Left lung (tissue), 10 donors: ENCODE measurements around the gene RFX4. TPM values are rescaled to one million over a fixed set of nuclear protein-coding genes. Genes with fewer than 3 reads are reported as not detected.

Experiments used
- ATAC-seq: fragments of 200-7000 bp; cut with Tn5 transposase; one replicate; pipeline ENCODE4 v1.9.1; 2020; ENCODE audit warnings: moderate library complexity
- DNase-seq, 4 donors: peaks; one replicate each; pipeline ENCODE4 v3.0.0-alpha.2; 2013 to 2020
- H3K27ac ChIP-seq, 2 donors: fragments of 200-600 bp; sonication (generic) in 1 of 2; one replicate each; pipeline versions ENCODE4 v1.5.0 to v1.8.0; 2020 to 2021
- H3K27me3 ChIP-seq, 2 donors: fragments of 200-600 bp; sonication (generic) in 1 of 2; one replicate each; pipeline versions ENCODE4 v1.5.0 to v1.8.0; 2020 to 2021
- H3K36me3 ChIP-seq, 2 donors: fragments of 200-600 bp; sonication (generic) in 1 of 2; one replicate each; pipeline versions ENCODE4 v1.5.0 to v1.8.0; 2020 to 2021
- H3K4me1 ChIP-seq, 2 donors: fragments of 200-600 bp; one replicate each; pipeline ENCODE4 v1.8.0; 2021
- H3K4me3 ChIP-seq, 2 donors: fragments of 200-600 bp; sonication (generic) in 1 of 2; one replicate each; pipeline versions ENCODE4 v1.5.0 to v1.8.0; 2020 to 2021; ENCODE audit warnings: mild to moderate bottlenecking in 1 of 2
- H3K9me3 ChIP-seq, 2 donors: fragments of 200-600 bp; sonication (generic) in 1 of 2; one replicate each; pipeline versions ENCODE4 v1.5.0 to v1.8.0; 2020 to 2021
- intact Hi-C, 2 donors: fragments of 100-400 bp; cut with DNase I; formaldehyde crosslinking; loops; one replicate each; pipeline versions ENCODE4 v1.11.2 to v1.14.2; 2022
- polyA plus RNA-seq, 6 donors: library from polyadenylated mRNA; unstranded; fragments of 120-200 nt; gene quantifications; one replicate each; pipeline ENCODE4 v1.2.1, GENCODE V29; 2013; ENCODE audit not compliant: insufficient read length in 6 of 6
- total RNA-seq, 2 donors: library from RNA; stranded (reverse); fragmentation: NEBNext Ultra II Directional; extraction: Animal tissue kit (Norgen Biotek cat#: 25700); gene quantifications; one replicate each; pipeline ENCODE4 v1.2.1, GENCODE V29; 2021
- TF ChIP-seq, protein P1 (sequence below), 2 donors: fragments of 200-600 bp; sonication (generic) in 1 of 2; IDR thresholded peaks; one replicate each; pipeline versions ENCODE4 v1.5.0 to v1.8.0; 2021; ENCODE audit warnings: antibody characterized with exemption in 2 of 2
- donor health status: DM: no; HTN: yes; CAD: no.
- donor health status: DM: no; HTN: no; CAD: no.

RFX4 gene
- total and polyA plus RNA-seq, 8 donors = 0.09 TPM; not detected in 7

DNA sequence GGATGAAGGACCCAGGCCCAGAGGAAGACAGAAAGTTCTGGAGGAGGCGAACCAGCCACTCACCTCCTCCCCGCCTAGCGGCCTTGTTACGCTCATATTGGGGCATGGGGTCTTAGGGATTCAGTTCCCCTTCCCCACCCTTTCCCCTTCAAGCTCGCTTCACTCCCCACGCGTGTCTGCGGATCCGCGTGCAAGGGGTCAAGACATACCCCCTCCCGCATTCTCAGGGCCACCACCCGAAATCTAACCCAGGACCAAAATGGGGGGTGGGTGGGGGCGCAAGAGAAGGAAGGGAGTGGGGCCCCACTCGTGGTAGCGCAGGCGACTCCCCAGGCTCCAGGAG is 584 bp upstream of the RFX4 start:
- TF ChIP-seq, protein P1, sequence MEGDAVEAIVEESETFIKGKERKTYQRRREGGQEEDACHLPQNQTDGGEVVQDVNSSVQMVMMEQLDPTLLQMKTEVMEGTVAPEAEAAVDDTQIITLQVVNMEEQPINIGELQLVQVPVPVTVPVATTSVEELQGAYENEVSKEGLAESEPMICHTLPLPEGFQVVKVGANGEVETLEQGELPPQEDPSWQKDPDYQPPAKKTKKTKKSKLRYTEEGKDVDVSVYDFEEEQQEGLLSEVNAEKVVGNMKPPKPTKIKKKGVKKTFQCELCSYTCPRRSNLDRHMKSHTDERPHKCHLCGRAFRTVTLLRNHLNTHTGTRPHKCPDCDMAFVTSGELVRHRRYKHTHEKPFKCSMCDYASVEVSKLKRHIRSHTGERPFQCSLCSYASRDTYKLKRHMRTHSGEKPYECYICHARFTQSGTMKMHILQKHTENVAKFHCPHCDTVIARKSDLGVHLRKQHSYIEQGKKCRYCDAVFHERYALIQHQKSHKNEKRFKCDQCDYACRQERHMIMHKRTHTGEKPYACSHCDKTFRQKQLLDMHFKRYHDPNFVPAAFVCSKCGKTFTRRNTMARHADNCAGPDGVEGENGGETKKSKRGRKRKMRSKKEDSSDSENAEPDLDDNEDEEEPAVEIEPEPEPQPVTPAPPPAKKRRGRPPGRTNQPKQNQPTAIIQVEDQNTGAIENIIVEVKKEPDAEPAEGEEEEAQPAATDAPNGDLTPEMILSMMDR (IDR thresholded peaks at IDR 0.05) = no peak
- H3K4me1 ChIP-seq = peaks cover 8 to 44% of the 10 kb centered on the region in 2 donors
- H3K4me3 ChIP-seq = no peak overlapping the region
- DNase-seq = no peak
- intact Hi-C loops = no loop called here
- no peaks in the 10 kb centered on the region for H3K36me3 ChIP-seq
- no peaks in the 10 kb centered on the region for H3K9me3 ChIP-seq
- H3K27ac ChIP-seq = no peak overlapping the region
- ATAC-seq = no peak
- H3K27me3 ChIP-seq = peaks cover 80 to 98% of the 10 kb centered on the region in 2 donors

DNA sequence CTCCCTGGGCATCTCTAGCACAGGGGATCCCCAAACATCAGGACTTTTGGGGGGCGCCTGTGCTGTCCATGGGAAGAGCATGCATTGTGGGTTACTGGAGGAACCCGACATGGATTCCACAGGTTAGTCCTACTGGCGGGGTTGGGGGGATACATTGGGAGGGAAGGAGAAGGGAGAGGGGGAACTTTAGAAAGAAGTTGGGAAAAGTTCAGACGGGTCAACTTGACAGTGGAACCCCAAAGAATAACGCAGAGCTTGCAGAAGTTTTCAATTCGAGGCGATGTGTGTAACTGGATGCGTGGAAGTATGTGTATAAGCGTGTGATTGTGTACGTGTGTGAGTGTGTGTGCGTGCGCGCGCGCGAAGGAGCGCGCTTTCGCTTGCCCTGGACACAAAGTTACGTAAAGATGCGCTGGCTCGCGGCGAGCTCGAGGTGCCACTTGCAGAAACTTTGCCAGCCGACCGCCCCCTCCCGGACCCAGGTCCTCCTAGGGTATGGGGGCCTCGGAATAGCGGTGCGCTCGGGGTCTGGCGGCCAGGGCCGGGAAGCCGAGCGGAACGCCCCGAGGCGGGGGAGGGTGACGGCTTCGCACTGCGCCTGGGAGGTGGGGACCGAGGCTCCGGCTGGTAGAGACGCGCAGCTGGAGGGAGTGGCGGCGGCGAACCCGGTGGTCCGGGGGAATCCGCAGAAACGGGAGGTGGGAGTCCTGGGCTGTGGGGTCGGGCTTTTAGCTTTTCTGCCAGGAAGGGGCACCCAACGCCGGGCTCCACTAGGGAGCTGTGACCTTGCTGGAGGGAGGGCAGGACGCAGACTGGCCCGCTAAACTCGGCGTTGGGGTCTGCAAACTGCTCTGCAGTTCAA is 669 bp downstream of the RFX4 start:
- peak overlapping the region in 1 of 2 donors; percentile 25 for H3K4me3 ChIP-seq
- peaks cover 8 to 44% of the 10 kb centered on the region in 2 donors for H3K4me1 ChIP-seq
- intact Hi-C loops = no loop called here
- H3K36me3 ChIP-seq = no peaks in the 10 kb centered on the region
- peaks cover 93 to 100% of the 10 kb centered on the region in 2 donors for H3K27me3 ChIP-seq
- H3K27ac ChIP-seq = no peak overlapping the region
- TF ChIP-seq, protein P1 (IDR thresholded peaks at IDR 0.05) = no peak
- ATAC-seq = no peak
- no peaks in the 10 kb centered on the region for H3K9me3 ChIP-seq
- peak in 1 of 4 donors; percentile 76 for DNase-seq

DNA sequence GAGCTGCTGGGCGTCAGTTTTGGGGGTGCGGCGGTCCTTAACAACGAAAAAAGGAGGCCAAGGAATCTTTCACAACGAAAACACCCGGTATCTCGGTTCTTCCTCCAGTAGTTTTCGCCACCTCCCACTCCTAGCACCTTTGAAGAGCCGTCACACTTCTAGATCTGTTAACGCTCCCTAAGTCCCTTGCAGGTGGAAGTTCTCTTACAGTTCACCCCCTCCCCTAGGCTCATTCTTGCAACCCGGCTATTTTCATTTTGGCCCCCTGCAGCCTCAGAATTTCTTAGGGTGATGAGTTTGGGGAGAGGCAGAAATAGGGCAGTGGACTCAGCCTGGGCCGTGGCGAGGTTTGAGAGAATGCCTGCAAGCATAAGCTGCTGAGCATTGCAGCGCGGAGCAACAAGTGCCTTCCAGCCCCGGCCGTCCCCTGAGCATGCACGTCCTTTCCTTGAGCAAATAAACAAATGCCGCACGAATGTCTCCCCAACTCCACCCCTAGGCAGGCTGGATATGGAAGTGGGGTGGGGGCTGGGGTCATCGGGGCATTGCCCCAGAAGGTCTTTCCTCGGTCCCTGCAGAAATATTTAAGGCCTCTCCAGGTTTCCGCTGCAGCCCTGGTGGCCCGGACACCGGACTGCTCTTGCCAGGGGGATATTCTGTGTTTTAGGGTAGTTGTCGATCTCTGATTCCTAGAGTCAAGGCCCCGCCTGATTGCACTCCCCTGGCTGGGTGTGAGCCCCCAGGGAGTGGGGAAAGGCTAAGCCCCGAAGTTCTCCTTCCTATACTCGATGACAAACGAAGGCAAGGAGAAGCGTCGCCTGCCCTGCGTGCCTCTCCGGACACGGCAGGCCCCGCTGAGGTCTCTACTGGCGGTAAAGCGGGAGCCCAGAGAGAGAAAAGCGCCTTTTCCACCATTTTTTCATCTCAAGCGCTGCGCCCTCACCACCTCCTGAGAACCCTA is 1.6 kb downstream of the RFX4 start:
- no peak for ATAC-seq
- Histone ChIP-seq H3K36me3 (no peaks in the 10 kb centered on the region), H3K27ac (no peak overlapping the region), H3K4me3 (no peak overlapping the region), H3K27me3 (peaks cover 100% of the 10 kb centered on the region in 2 donors), H3K4me1 (peaks cover 8 to 44% of the 10 kb centered on the region in 2 donors), H3K9me3 (no peaks in the 10 kb centered on the region)
- TF ChIP-seq, protein P1 (IDR thresholded peaks at IDR 0.05) = no peak
- no peak for DNase-seq
- intact Hi-C loops = no loop called here

DNA sequence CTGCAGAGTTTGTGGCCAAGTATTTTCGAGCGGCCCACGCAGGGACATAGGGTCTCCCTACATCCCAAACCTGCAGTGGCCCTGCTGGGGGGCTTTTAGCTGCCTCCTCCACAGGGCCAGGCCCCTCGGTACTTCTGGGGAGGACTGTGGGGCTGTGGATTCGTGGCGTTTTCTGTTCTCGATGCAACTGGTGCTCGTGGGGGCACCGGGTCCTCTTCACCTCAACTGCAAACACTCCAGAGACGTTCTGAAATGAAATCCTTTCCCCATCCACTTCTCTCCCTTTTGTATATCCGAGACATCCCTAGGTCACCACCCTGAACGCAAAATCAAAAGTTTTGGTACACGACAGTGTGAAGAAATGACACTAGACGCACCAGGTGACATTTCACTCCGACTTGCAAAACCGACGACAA is 2.3 kb downstream of the RFX4 start:
- DNase-seq = no peak
- intact Hi-C loops = no loop called here
- no peaks in the 10 kb centered on the region for H3K36me3 ChIP-seq
- H3K9me3 ChIP-seq = no peaks in the 10 kb centered on the region
- H3K4me3 ChIP-seq = no peak overlapping the region
- TF ChIP-seq, protein P1 (IDR thresholded peaks at IDR 0.05) = no peak
- peaks cover 8 to 44% of the 10 kb centered on the region in 2 donors for H3K4me1 ChIP-seq
- no peak for ATAC-seq
- H3K27me3 ChIP-seq = peaks cover 100% of the 10 kb centered on the region in 2 donors
- no peak overlapping the region for H3K27ac ChIP-seq
